Measurements from ENCODE around the gene AMPH.

Gene AMPH

DNA sequence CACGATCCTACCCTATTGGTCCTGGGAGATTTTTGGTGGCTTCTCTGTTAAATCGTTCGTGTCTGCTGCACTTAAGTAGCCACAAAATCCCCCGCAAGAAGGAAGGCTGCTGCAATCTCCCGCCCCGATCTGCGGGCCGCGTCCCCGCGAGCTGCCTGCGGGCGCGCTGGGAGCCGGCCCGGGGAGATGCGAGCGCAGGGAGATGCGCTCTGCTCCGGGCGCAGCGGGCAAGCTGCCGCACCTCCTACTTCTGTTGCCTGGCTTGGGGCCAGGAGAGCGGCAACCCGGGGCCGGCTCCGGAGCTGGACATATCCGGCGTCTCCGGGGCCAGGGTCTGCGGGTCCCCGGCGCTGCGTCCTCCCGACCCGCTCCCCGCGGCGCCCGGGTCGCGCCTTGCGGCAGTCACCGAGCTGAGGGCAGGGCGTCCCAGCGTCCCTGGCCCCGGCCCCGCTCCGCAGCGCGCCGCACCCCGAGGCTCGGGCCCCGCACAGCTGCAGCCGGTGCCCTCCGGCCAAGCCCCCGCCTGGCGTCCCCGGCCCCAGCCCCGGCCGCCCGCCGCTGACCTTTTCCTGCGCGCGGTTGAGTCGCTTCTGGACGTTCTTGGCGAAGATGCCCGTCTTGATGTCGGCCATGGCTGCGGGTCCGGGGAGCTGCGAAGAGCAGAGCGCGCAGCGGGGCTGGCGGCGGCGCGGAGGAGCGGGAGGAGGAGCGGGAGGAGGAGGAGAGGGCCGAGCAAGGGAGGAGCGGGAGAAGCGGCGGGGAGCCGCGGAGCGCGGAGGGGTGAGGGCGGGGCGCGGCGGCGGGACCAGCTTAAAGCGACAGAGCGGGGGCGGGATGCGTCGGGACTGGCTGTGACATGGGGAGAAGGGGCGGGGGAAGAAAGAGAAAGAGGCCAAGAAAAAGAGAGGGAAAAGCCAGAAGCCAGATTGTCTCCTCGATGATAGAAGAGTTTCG is at the start of gene AMPH:
AMPH (minus strand) TSS at position 654 of the 954 bp plus-strand sequence; CDS start at position 632, 22 bp downstream.
- DNase-seq = peak; percentile 87

DNA sequence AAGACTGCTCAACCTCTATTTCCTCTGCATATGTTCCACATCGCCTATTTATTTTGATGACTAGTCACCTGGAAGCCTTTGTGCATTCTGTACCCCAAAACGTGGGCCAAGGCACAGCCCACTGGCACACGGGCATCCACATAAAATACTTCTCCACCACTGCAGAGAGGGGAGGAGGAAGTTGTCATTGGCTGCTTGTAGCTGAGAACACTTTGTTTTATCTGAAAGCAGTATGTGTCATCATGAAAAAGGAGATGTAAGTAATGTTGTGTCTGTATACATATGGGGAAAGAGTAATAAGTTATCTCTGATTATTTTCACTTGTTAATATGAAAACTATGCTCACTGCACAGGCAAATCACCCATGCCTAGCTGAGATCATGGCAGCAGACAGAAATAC is 48.2 kb upstream of the AMPH start:
- DNase-seq = no peak

DNA sequence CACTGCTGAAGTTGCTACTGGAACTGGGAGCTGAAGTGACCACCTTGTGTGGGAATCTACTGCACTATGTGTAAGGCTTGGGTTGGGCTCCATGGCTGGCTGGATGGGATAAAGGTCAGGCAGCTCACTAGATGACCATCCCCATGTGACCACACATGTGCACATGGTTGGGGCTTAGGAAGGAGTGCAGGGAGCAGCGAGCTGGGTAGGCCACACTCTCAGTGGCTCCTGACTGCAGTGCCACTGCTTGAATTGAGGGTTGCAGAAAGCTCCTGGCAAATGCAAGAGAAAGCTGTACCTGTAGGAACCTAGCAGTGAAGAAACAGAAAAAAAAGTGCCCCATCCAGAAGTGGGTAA is 47.5 kb upstream of the AMPH start:
- no peak for DNase-seq

- DNase-seq = no peak
Observed at GRCh38 chr7:38677981-38678697, 47.0 kb upstream of the AMPH start.

GRCh38 chr7:38675494-38676106 is 44.4 kb upstream of the AMPH start:
- peak; percentile 44 for DNase-seq

DNA sequence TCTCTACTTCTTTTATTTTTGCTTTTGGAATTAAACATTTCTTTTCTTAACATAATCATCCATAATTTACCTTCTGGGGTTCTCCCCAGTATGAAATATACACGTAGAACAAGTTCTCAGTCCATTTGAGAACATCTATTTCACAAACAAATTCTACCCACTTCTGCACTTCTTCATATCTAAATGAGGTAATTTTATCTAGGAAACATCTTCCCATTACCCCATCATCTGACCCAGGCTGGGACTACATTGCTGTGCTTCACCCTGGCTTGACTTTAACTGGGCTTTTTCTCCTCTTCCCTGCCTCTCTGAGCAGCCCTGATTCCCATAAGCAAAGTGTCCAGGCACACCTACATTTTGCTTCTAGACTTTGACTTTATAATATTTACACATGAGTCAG is 43.3 kb upstream of the AMPH start:
- DNase-seq = no peak

DNA sequence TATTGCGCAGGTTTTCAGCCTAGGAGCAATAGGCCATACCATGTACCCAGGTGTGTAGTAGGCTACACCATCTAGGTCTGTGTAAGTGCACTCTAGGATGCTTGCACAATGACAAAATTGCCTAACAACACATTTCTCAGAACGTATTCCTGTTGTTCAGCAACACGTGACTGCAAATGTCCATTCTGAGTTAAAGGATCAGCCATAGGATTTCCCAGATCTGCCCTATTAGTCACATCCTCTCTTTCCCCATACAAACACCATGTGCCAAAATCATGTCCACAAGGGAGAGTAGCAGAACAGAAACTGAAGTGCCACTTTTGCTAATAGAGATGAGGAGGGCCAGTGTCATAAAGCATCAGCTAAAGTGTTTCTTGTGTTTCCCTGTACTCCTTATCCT is 42.6 kb upstream of the AMPH start:
- no peak for DNase-seq

GRCh38 chr7:38671911-38672905 is 41.0 kb upstream of the AMPH start:
- DNase-seq = no peak

DNA sequence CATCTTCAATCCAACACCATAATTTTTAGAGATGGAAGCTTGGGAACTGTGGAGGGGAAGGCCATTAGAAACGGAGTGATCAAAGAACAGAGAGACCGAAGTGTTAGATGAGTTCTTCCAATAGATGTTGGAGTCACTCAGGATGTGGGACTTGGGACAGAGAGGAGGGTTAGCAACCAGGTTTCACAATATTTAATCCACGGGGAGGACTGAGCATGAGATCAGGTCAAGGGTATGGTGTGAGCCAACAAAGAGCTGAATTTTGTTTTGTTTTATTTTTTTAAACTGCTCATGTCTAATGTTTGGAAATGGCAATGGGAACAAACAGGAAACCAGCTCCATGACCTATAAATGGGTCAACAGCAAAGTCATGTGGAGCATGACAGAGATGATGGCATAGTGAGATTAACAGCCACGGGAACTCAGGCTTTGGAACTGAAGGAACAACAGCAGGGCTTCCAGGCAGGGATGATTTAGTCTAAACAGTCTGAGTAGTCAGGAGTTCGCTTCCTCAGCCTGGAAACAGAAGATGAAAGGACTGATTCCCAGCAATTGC is 38.9 kb upstream of the AMPH start:
- no peak for DNase-seq

- DNase-seq = no peak
Observed at GRCh38 chr7:38664972-38665371, 33.8 kb upstream of the AMPH start.

GRCh38 chr7:38660427-38661099 is 29.4 kb upstream of the AMPH start:
- DNase-seq = no peak

DNA sequence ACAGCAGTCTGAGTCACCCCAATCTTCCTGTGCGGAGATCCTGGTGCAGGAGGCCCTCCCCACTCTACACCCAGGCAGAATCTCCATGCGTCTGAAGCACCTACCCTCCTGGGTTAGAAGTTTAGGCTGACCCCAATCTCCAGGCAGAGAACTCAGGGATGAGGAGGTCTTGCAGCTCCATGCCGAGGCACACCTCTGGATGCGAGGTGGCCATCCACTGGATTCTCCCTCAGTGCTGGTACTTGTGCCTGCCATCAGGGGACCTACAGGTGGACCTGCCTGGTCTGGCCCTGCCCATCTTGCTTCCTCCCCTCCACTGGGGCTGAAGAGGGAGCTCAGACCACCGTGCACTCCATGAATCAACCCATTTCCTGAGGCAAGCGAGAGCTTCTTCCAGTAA is 28.8 kb upstream of the AMPH start:
- no peak for DNase-seq

- DNase-seq = no peak
Observed at GRCh38 chr7:38658921-38659320, 27.7 kb upstream of the AMPH start.

GRCh38 chr7:38656968-38657367 is 25.8 kb upstream of the AMPH start:
- no peak for DNase-seq

DNA sequence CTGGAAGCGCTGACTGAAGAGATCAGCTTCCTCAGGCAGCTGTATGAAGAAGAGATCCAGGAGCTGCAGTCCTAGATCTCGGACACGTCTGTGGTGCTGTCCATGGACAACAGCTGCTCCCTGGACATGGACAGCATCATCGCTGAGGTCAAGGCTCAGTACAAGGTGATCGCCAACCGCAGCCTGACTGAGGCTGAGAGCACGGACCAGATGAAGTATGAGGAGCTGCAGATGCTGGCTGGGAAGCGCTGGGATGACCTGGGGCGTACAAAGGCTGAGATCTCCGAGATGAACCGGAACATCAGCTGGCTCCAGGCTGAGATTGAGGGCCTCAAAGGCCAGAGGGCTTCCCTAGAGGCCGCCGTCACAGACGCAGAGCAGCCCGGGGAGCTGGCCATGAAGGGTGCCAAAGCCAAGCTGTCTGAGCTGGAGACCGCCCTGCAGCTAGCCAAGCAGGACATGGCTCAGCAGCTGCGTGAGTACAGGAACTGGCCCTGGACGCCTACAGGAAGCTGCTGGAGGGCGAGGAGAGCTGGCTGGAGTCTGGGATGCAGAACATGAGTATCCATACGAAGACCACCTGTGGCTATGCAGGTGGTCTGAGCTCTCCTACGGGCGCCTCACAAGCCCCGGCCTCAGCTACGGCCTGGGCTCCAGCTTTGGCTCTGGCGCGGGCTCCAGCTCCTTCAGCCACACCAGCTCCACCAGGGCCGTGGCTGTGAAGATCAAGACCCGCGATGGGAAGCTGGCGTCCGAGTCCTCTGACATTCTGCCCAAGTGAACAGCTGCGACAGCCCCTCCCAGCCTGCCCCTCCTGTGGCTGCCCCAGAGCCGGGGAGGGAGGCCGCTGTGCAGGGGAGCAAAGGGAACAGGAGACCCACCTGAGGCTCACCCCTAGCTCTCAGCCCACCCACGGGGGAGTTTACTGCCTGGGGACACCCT is 24.9 kb upstream of the AMPH start:
- no peak for DNase-seq

GRCh38 chr7:38637957-38638356 is 6.8 kb upstream of the AMPH start:
- no peak for DNase-seq

DNA sequence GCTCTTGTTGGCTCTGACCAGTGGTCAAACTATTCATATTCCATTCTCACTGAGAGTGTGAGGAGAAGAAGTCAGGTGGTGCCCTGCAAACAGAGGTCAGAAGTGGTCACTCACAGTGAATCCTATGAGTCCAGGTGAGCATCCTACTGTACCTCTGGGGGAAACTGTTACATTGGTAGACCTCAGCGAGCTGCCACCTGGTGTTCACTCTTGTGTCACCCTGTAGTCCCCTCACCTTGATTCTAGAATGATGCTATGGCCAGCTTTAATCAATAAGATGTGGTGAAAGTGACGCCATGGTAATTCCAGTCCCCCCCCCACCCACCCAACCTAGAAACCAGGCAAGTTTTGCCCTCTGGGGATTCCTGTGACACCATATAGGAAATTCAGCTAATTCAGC is 1.2 kb upstream of the AMPH start:
- no peak for DNase-seq

- DNase-seq = peak; percentile 58
Observed at GRCh38 chr7:38629651-38630510, 1.3 kb downstream of the AMPH start.
